Body of pancreas (tissue), 4 donors: ENCODE measurements around the gene OSBPL9. TPM values are rescaled to one million over a fixed set of nuclear protein-coding genes. Genes with fewer than 3 reads are reported as not detected.
A peak's percentile ranks its signal among the peaks of the same experiment; 100 is the strongest.

Experiments
- ATAC-seq: fragments of 150-250 bp; one replicate; pipeline ENCODE4 v1.9.1; 2016
- DNase-seq, 4 donors: peaks; one replicate each; pipeline ENCODE4 v3.0.0-alpha.2; 2019
- H3K27ac ChIP-seq, 4 donors: fragments of 200-600 bp; sonication (generic); 1 replicate in 3 of 4; 2 replicates in 1 of 4; pipeline versions ENCODE4 v1.5.1 to v1.6.1; 2016 to 2019; ENCODE audit warnings: mild to moderate bottlenecking in 1 of 4, mixed read lengths in 1 of 4, moderate library complexity in 1 of 4
- H3K27me3 ChIP-seq, 2 donors: fragments of 200-600 bp; sonication (generic); one replicate each; pipeline ENCODE4 v1.6.0; 2016; ENCODE audit warnings: mild to moderate bottlenecking in 1 of 2
- H3K36me3 ChIP-seq, 2 donors: fragments of 200-600 bp; sonication (generic); replicated peaks in 1 of 2; 2 replicates each; pipeline ENCODE4 v1.5.1; 2016; ENCODE audit warnings: low read depth in 2 of 2; ENCODE audit not compliant: insufficient read depth in 1 of 2
- H3K4me1 ChIP-seq: fragments of 200-600 bp; sonication (generic); one replicate; pipeline ENCODE4 v1.6.0; 2016
- H3K4me3 ChIP-seq, 2 donors: fragments of 200-600 bp; sonication (generic); 1 replicate in 1 of 2; 2 replicates in 1 of 2; pipeline ENCODE4 v1.5.1; 2016 to 2019
- H3K9me3 ChIP-seq, 3 donors: fragments of 200-600 bp; sonication (generic); 1 replicate in 2 of 3; 2 replicates in 1 of 3; pipeline ENCODE4 v1.5.1; 2016
- CTCF ChIP-seq, 7 experiments: fragments of 450-650 bp in 4 of 7; fragments of 200-600 bp in 3 of 7; sonication (generic) in 3 of 7; IDR thresholded peaks; one replicate each; pipeline ENCODE4 v1.5.1; 2016 to 2019; ENCODE audit warnings: antibody characterized with exemption in 7 of 7
- POLR2A ChIP-seq, 3 donors: fragments of 450-650 bp; IDR thresholded peaks; one replicate each; pipeline ENCODE4 v1.6.1; 2016; ENCODE audit warnings: antibody characterized with exemption in 3 of 3, mild to moderate bottlenecking in 2 of 3
- WGBS, 2 donors: methylation state at CpG; one replicate each; pipeline ENCODE4 v1.1.5; 2017; 5-methylcytosine and 5-hydroxymethylcytosine counted together
- intact Hi-C: fragments of 100-400 bp; cut with DNase I; formaldehyde crosslinking; loops from one replicate; pipeline ENCODE4 v1.15.1; 2023
- total RNA-seq, 2 donors: library from RNA; depleted of rRNA; stranded (reverse); fragments of >200 nt; gene quantifications; one replicate each; pipeline ENCODE4 v1.1.0, GENCODE V29; 2016

The OSBPL9 gene
- total RNA-seq: 10 to 100 TPM; 25.1 to 89.0 TPM

- intact Hi-C loops: no loop called here
- WGBS, 2 donors: 0% methylated on average over 28 to 45 of the region's 45 CpGs
- peak within 1 kb of the TSS; percentile 46 to 98 for H3K4me3 ChIP-seq
- peak within 1 kb of the TSS; percentile 55 to 90 (median 73) for H3K27ac ChIP-seq
- H3K4me1 ChIP-seq: peaks cover 36% of the 10 kb centered on the region
- H3K36me3 ChIP-seq: no peaks in the 10 kb centered on the region
- no peaks in the 10 kb centered on the region for H3K9me3 ChIP-seq
- TF ChIP-seq POLR2A (IDR thresholded peaks at IDR 0.05) (peak in 2 of 3 donors; percentile 58 to 61), CTCF (IDR thresholded peaks at IDR 0.05) (no peak)
- ATAC-seq (peak; percentile 98), DNase-seq (peak; percentile 87 to 93 (median 90))
- H3K27me3 ChIP-seq: no peaks in the 10 kb centered on the region
Measured at GRCh38 chr1:51616903-51617708, at the start of gene OSBPL9. TSS of gene OSBPL9 (plus strand) at chr1:51617092. CDS start at chr1:51617111, 19 bp downstream.

- peaks cover 19% of the 10 kb centered on the region for H3K4me1 ChIP-seq
- TF ChIP-seq POLR2A (IDR thresholded peaks at IDR 0.05) (no peak), CTCF (IDR thresholded peaks at IDR 0.05) (no peak)
- no peaks in the 10 kb centered on the region for H3K9me3 ChIP-seq
- intact Hi-C loops: no loop called here
- H3K27me3 ChIP-seq: no peaks in the 10 kb centered on the region
- H3K36me3 ChIP-seq: no peaks in the 10 kb centered on the region
- DNase-seq: peak in 1 of 4 donors; percentile 17
- H3K4me3 ChIP-seq: no peak overlapping the region
- no peak for ATAC-seq
- no peak overlapping the region for H3K27ac ChIP-seq
Measured at GRCh38 chr1:51567653-51568052, 49.2 kb upstream of the OSBPL9 start.

- no peaks in the 10 kb centered on the region for H3K27me3 ChIP-seq
- WGBS, 2 donors: 83 to 84% methylated on average over 7 of the region's 7 CpGs
- no peak for ATAC-seq
- DNase-seq: no peak
- intact Hi-C loops: no loop called here
- peaks cover 19% of the 10 kb centered on the region for H3K4me1 ChIP-seq
- no peaks in the 10 kb centered on the region for H3K9me3 ChIP-seq
- no peak overlapping the region for H3K27ac ChIP-seq
- H3K36me3 ChIP-seq: no peaks in the 10 kb centered on the region
- TF ChIP-seq CTCF (IDR thresholded peaks at IDR 0.05) (no peak), POLR2A (IDR thresholded peaks at IDR 0.05) (no peak)
- H3K4me3 ChIP-seq: no peak overlapping the region
Measured at GRCh38 chr1:51568231-51568935, 48.5 kb upstream of the OSBPL9 start.

GRCh38 chr1:51569284-51570062 is 47.4 kb upstream of the OSBPL9 start:
- intact Hi-C loops: no loop called here
- H3K4me3 ChIP-seq: no peak overlapping the region
- ATAC-seq (peak; percentile 91), DNase-seq (peak; percentile 21 to 61 (median 35))
- no peaks in the 10 kb centered on the region for H3K27me3 ChIP-seq
- no peaks in the 10 kb centered on the region for H3K9me3 ChIP-seq
- no peak for TF ChIP-seq POLR2A (IDR thresholded peaks at IDR 0.05)
- peak in 1 of 7 experiments; percentile 14 for TF ChIP-seq CTCF (IDR thresholded peaks at IDR 0.05)
- peak overlapping the region in 1 of 4 donors; percentile 21 for H3K27ac ChIP-seq
- WGBS, 2 donors: 42 to 45% methylated on average over 4 of the region's 4 CpGs
- H3K4me1 ChIP-seq: peaks cover 13% of the 10 kb centered on the region
- H3K36me3 ChIP-seq: no peaks in the 10 kb centered on the region
